ENCODE data around the gene ENKUR. TPM values are rescaled to one million over a fixed set of nuclear protein-coding genes. Genes with fewer than 3 reads are reported as not detected.
A peak's percentile ranks its signal among the peaks of the same experiment; 100 is the strongest.

The ENKUR gene
- total and polyA plus RNA-seq, 4 donors, result 0.08 to 0.15 (median 0.13) TPM

DNA sequence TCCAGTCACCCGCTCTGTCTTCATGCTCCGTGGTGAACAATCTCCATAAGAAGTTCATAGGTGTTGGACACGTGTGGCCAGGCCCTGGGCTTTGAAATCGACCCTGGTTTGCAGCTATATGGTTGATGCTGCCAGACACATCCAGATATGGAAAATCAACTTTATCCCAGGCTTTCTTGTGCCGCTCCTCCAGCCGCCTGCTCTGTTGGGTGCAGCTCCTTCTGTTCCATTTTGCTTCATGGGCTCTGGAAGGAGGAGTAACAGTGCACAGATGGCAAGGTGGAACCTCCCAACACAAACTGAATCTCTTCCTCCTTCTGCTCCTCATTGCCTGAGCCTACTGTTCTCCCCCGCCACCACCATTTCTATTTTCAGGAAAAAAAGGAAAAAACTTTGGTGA is 45.2 kb upstream of the ENKUR start:
- TF ChIP-seq RAD21 (IDR thresholded peaks at IDR 0.05) (no peak), NR2F2 (IDR thresholded peaks at IDR 0.05) (no peak), HNF4G (IDR thresholded peaks at IDR 0.05) (no peak), EGR1 (IDR thresholded peaks at IDR 0.05; ENCODE audit: low read depth in 2 of 2) (no peak)
- TF ChIP-seq, protein P1, sequence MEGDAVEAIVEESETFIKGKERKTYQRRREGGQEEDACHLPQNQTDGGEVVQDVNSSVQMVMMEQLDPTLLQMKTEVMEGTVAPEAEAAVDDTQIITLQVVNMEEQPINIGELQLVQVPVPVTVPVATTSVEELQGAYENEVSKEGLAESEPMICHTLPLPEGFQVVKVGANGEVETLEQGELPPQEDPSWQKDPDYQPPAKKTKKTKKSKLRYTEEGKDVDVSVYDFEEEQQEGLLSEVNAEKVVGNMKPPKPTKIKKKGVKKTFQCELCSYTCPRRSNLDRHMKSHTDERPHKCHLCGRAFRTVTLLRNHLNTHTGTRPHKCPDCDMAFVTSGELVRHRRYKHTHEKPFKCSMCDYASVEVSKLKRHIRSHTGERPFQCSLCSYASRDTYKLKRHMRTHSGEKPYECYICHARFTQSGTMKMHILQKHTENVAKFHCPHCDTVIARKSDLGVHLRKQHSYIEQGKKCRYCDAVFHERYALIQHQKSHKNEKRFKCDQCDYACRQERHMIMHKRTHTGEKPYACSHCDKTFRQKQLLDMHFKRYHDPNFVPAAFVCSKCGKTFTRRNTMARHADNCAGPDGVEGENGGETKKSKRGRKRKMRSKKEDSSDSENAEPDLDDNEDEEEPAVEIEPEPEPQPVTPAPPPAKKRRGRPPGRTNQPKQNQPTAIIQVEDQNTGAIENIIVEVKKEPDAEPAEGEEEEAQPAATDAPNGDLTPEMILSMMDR (IDR thresholded peaks at IDR 0.05; ENCODE audit: low read depth, low read length, missing input control), result no peak
- no peaks in the 10 kb centered on the region for H3K36me3 ChIP-seq (ENCODE audit: control insufficient read depth in 4 of 4, insufficient read depth in 3 of 4, low read depth in 1 of 4, low read length in 3 of 4)
- no peaks in the 10 kb centered on the region for H3K9me3 ChIP-seq (ENCODE audit: control insufficient read depth in 4 of 4, low read length in 3 of 4)
- WGBS, result 97% methylated on average over 7 of the region's 7 CpGs
- DNase-seq (ENCODE audit: low spot score), result no peak
- H3K4me3 ChIP-seq (ENCODE audit: low read depth in 1 of 3, low read length in 3 of 3), result no peak overlapping the region
- no peaks in the 10 kb centered on the region for H3K27me3 ChIP-seq (ENCODE audit: control insufficient read depth in 4 of 4, insufficient read depth in 4 of 4, low read length in 3 of 4)
- no peak overlapping the region for H3K9ac ChIP-seq (ENCODE audit: low read depth in 1 of 2, low read length in 2 of 2)
- H3K27ac ChIP-seq (ENCODE audit: low read depth in 1 of 2, low read length in 2 of 2), result peak overlapping the region; percentile 91 to 98
- peaks cover 2 to 28% (median 3%) of the 10 kb centered on the region in 4 donors for H3K4me1 ChIP-seq (ENCODE audit: control insufficient read depth in 4 of 4, insufficient read depth in 4 of 4, low read length in 3 of 4)

DNA sequence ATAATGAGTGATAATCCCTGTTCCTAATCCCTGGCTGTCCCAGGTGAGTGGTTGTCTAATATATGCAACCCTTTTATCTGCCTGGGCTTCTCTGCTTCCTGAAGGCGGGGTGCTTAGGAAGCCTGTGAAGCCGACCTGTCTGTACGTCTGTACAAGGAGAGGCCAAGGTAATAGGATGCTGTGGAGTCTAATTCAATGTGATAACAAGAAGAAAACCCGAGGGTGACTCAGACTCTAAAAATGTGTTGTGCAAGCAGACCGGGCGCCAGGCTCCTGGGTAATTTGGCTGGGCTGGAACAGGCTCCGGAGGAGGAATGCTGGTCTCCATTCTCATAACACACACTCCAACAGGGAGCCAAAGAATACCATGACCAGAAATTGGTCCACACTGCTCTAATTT is 44.0 kb upstream of the ENKUR start:
- no peak for DNase-seq (ENCODE audit: low spot score)
- 47% methylated on average over 7 of the region's 7 CpGs for WGBS

DNA sequence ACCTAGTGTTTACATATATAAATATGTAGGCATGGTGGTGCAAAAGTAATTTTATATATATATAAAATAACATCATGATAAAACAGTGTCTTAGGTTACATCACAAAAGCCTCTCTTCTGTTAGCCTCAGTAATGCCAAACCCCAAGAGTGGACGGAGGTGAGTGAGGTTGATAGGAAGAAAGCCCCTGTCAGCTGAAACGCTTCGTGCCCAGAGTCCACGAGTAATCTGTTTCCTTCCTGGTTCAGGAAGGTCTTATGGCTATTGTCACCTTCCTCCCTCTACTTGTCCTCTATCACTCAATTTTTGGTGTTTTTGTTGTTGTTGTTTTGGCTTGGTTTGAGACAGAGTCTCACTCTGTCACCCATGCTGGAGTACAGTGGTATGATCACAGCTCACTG is 41.9 kb upstream of the ENKUR start:
- H3K4me3 ChIP-seq (ENCODE audit: low read depth in 1 of 3, low read length in 3 of 3), result no peak overlapping the region
- no peaks in the 10 kb centered on the region for H3K36me3 ChIP-seq (ENCODE audit: control insufficient read depth in 4 of 4, insufficient read depth in 3 of 4, low read depth in 1 of 4, low read length in 3 of 4)
- WGBS, result 84% methylated on average over 4 of the region's 4 CpGs
- TF ChIP-seq HNF4G (IDR thresholded peaks at IDR 0.05) (no peak), YY1 (IDR thresholded peaks at IDR 0.05) (no peak), RXRA (IDR thresholded peaks at IDR 0.05) (no peak), JUND (IDR thresholded peaks at IDR 0.05) (no peak), SP1 (IDR thresholded peaks at IDR 0.05) (no peak), TAF1 (conservative IDR thresholded peaks at IDR 0.05) (no peak), GABPA (IDR thresholded peaks at IDR 0.05 in 1 of 2, conservative IDR thresholded peaks at IDR 0.05 in 1 of 2) (no peak)
- TF ChIP-seq, protein P2, sequence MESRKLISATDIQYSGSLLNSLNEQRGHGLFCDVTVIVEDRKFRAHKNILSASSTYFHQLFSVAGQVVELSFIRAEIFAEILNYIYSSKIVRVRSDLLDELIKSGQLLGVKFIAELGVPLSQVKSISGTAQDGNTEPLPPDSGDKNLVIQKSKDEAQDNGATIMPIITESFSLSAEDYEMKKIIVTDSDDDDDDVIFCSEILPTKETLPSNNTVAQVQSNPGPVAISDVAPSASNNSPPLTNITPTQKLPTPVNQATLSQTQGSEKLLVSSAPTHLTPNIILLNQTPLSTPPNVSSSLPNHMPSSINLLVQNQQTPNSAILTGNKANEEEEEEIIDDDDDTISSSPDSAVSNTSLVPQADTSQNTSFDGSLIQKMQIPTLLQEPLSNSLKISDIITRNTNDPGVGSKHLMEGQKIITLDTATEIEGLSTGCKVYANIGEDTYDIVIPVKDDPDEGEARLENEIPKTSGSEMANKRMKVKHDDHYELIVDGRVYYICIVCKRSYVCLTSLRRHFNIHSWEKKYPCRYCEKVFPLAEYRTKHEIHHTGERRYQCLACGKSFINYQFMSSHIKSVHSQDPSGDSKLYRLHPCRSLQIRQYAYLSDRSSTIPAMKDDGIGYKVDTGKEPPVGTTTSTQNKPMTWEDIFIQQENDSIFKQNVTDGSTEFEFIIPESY (IDR thresholded peaks at IDR 0.05), result no peak
- TF ChIP-seq, protein P3, sequence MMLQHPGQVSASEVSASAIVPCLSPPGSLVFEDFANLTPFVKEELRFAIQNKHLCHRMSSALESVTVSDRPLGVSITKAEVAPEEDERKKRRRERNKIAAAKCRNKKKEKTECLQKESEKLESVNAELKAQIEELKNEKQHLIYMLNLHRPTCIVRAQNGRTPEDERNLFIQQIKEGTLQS (IDR thresholded peaks at IDR 0.05), result no peak
- peaks cover 2 to 28% (median 3%) of the 10 kb centered on the region in 4 donors for H3K4me1 ChIP-seq (ENCODE audit: control insufficient read depth in 4 of 4, insufficient read depth in 4 of 4, low read length in 3 of 4)
- H3K27me3 ChIP-seq (ENCODE audit: control insufficient read depth in 4 of 4, insufficient read depth in 4 of 4, low read length in 3 of 4), result no peaks in the 10 kb centered on the region
- DNase-seq (ENCODE audit: low spot score), result no peak
- no peak overlapping the region for H3K9ac ChIP-seq (ENCODE audit: low read depth in 1 of 2, low read length in 2 of 2)
- no peaks in the 10 kb centered on the region for H3K9me3 ChIP-seq (ENCODE audit: control insufficient read depth in 4 of 4, low read length in 3 of 4)
- no peak overlapping the region for H3K27ac ChIP-seq (ENCODE audit: low read depth in 1 of 2, low read length in 2 of 2)

More for the DNA sequence above, 44.0 kb upstream of the ENKUR start:
- Histone ChIP-seq H3K27me3 (ENCODE audit: control insufficient read depth in 4 of 4, insufficient read depth in 4 of 4, low read length in 3 of 4) (no peaks in the 10 kb centered on the region), H3K4me1 (ENCODE audit: control insufficient read depth in 4 of 4, insufficient read depth in 4 of 4, low read length in 3 of 4) (peaks cover 2 to 28% (median 3%) of the 10 kb centered on the region in 4 donors), H3K9me3 (ENCODE audit: control insufficient read depth in 4 of 4, low read length in 3 of 4) (no peaks in the 10 kb centered on the region), H3K27ac (ENCODE audit: low read depth in 1 of 2, low read length in 2 of 2) (no peak overlapping the region), H3K9ac (ENCODE audit: low read depth in 1 of 2, low read length in 2 of 2) (no peak overlapping the region), H3K4me3 (ENCODE audit: low read depth in 1 of 3, low read length in 3 of 3) (no peak overlapping the region), H3K36me3 (ENCODE audit: control insufficient read depth in 4 of 4, insufficient read depth in 3 of 4, low read depth in 1 of 4, low read length in 3 of 4) (no peaks in the 10 kb centered on the region)
- TF ChIP-seq RXRA (IDR thresholded peaks at IDR 0.05) (no peak), JUND (IDR thresholded peaks at IDR 0.05) (peak; percentile 93 to 94), YY1 (IDR thresholded peaks at IDR 0.05) (peak; percentile 34)
- TF ChIP-seq, protein P3 (IDR thresholded peaks at IDR 0.05), result peak; percentile 84

Measured in liver (tissue), 9 donors.